SU-DHL-6 (cell line): ENCODE data around the gene CBX1.

Experiments
- EZH2phosphoT487 ChIP-seq: fragments of 200-600 bp; sonication (generic), shearing (Covaris generic); conservative IDR thresholded peaks from 2 replicates; pipeline ENCODE4 v1.6.1; 2018; ENCODE audit warnings: mild to moderate bottlenecking, antibody characterized with exemption, low read length, moderate library complexity, mixed read lengths
- TF ChIP-seq, protein P1 (sequence below): fragments of 200-600 bp; sonication (generic); IDR thresholded peaks from one replicate; pipeline ENCODE4 v1.5.1; 2017; ENCODE audit warnings: antibody characterized with exemption, mild to moderate bottlenecking, low read length, moderate library complexity; ENCODE audit not compliant: insufficient read depth, poor library complexity, severe bottlenecking

DNA sequence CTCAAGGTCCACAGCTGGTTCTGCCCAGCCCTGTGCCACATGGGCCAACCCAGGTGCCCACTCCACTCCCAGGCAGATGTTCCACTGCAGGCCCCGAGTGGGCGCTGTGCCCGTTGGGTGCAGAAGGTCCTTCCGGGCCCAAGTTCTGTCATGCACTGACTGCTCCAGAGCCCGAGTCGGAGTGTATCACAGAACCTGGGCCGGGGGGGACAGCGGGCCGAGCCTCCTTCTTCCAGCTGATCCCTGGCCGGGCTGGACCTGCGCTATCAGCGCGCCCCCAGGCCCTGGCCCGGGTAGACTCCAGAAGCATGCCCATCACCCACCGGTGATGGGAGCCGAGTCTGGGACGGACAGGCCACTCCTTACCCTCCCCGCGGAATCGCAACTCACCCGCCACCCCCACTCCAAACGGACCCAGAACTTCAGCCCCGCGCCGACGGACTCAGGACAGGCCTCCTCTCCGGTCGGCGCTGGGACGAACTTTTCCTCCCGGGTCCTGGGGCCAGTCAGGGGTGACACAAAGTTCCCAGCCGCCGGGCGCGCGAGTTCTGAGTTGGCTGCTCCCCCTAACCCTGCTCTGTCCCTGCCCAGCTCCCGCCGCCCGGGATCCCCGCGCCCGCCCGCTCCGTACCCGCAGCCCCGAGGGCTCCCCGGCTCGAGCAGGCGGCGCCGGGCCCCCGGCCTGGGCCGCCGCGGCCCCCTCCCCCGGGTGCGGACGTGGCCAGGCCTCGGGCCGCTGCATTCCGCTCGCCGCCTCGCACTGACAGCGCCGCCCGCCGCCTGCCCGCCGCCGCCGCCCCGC, 64.0 kb downstream of the CBX1 start, which contains the start of gene COPZ2:
- TF ChIP-seq, protein P1, sequence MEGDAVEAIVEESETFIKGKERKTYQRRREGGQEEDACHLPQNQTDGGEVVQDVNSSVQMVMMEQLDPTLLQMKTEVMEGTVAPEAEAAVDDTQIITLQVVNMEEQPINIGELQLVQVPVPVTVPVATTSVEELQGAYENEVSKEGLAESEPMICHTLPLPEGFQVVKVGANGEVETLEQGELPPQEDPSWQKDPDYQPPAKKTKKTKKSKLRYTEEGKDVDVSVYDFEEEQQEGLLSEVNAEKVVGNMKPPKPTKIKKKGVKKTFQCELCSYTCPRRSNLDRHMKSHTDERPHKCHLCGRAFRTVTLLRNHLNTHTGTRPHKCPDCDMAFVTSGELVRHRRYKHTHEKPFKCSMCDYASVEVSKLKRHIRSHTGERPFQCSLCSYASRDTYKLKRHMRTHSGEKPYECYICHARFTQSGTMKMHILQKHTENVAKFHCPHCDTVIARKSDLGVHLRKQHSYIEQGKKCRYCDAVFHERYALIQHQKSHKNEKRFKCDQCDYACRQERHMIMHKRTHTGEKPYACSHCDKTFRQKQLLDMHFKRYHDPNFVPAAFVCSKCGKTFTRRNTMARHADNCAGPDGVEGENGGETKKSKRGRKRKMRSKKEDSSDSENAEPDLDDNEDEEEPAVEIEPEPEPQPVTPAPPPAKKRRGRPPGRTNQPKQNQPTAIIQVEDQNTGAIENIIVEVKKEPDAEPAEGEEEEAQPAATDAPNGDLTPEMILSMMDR, result peak; percentile 39
- TF ChIP-seq EZH2phosphoT487, result peak; percentile 84; the same call in 1 of the 2 replicates
